ENCODE data around the gene RNF157. TPM values are rescaled to one million over a fixed set of nuclear protein-coding genes. Genes with fewer than 3 reads are reported as not detected.

Gene RNF157
- 1 to 10 TPM in 1 of 2 donors, under 1 TPM in 1; 0.79 to 1.4 TPM for total RNA-seq
- 10 to 100 TPM in 1 of 6 donors, 1 to 10 TPM in 5; 7.0 to 11.1 (median 8.7) TPM for polyA plus RNA-seq (ENCODE audit: insufficient read length in 6 of 6)
- long read RNA-seq, donor 1, full-length matches to known transcripts = 1 of 1 reads
- long read RNA-seq, donor 1, partial matches to known transcripts = 0 of 1 reads
- long read RNA-seq, donor 1, other reads (novel, unspliced or antisense) = 0 of 1 reads
- long read RNA-seq, donor 2 = 0 reads
- long read RNA-seq, donor 3, full-length matches to known transcripts = 2 of 2 reads
- long read RNA-seq, donor 3, partial matches to known transcripts = 0 of 2 reads
- long read RNA-seq, donor 3, other reads (novel, unspliced or antisense) = 0 of 2 reads
- long read RNA-seq, donor 4, partial matches to known transcripts = 1 of 2 reads
- long read RNA-seq, donor 4, other reads (novel, unspliced or antisense) = 1 of 2 reads
- long read RNA-seq, donor 5, partial matches to known transcripts = 0 of 1 reads
- long read RNA-seq, donor 5, other reads (novel, unspliced or antisense) = 0 of 1 reads
- long read RNA-seq, donor 6, full-length matches to known transcripts = 1 of 1 reads
- long read RNA-seq, donor 6, partial matches to known transcripts = 0 of 1 reads
- long read RNA-seq, donor 6, other reads (novel, unspliced or antisense) = 0 of 1 reads
- long read RNA-seq, donor 7 = 0 reads
- long read RNA-seq, donor 8, full-length matches to known transcripts = 1 of 60 reads
- long read RNA-seq, donor 8, partial matches to known transcripts = 59 of 60 reads
- long read RNA-seq, donor 8, other reads (novel, unspliced or antisense) = 0 of 60 reads
- long read RNA-seq, donor 9 = 0 reads
- long read RNA-seq, donor 10 = 0 reads
- long read RNA-seq, donor 11 = 0 reads
- long read RNA-seq, donor 12 = 0 reads

DNA sequence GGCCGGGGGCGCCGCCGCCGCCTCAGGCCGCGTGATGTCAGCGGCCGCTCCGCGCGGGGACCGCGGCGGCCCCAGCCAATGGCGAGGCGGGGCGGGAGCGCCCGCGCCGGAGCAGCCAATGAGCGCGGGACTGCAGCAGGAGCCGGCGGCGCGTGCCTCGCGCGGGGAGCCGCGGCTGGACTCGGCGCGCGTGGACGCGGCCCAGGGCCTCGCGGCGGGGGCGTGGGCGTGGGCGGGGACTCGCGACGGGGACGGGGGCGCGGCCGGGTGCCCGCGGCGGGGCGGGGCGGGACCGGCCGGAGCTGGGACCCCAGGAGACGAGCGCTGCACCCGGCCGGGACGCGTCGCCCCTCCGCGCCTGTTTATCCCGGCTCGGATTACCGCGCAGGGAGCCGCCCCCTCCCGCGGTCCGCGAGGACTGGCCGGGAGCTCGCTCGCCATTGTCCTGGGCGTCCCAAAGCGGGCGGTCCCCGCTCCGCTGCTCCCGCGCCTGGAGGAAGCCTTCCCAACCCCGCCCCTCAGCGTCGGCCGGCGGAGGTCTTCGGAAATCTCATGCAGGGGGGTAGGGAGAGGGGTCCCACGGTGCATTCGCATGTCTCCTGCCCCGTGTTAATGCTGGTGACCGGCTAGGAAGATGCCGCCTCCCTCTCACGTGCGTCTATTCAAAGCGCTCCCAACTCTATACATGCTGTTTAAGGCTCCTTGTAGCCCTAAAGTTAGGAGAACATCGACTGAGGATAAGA, at the start of gene RNF157:
RNF157 (minus strand) TSS at position 33 of the 743 bp plus-strand sequence. CDS start 253 bp downstream, outside the sequence.
- peak within 1 kb of the TSS; percentile 48 to 49 for H3K4me3 ChIP-seq
- H3K27me3 ChIP-seq = peaks cover 8 to 74% of the 10 kb centered on the region in 2 donors
- peaks cover 12 to 15% of the 10 kb centered on the region in 2 donors for H3K4me1 ChIP-seq
- no peaks in the 10 kb centered on the region for H3K9me3 ChIP-seq
- no peak within 1 kb of the TSS for H3K27ac ChIP-seq
- TF ChIP-seq, protein P1, sequence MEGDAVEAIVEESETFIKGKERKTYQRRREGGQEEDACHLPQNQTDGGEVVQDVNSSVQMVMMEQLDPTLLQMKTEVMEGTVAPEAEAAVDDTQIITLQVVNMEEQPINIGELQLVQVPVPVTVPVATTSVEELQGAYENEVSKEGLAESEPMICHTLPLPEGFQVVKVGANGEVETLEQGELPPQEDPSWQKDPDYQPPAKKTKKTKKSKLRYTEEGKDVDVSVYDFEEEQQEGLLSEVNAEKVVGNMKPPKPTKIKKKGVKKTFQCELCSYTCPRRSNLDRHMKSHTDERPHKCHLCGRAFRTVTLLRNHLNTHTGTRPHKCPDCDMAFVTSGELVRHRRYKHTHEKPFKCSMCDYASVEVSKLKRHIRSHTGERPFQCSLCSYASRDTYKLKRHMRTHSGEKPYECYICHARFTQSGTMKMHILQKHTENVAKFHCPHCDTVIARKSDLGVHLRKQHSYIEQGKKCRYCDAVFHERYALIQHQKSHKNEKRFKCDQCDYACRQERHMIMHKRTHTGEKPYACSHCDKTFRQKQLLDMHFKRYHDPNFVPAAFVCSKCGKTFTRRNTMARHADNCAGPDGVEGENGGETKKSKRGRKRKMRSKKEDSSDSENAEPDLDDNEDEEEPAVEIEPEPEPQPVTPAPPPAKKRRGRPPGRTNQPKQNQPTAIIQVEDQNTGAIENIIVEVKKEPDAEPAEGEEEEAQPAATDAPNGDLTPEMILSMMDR (IDR thresholded peaks at IDR 0.05) = no peak
- intact Hi-C loops (cut with DNase I) = no loop called here
- ATAC-seq (peak; percentile 89), DNase-seq (peak; percentile 50 to 91 (median 68))
- H3K36me3 ChIP-seq = no peaks in the 10 kb centered on the region

DNA sequence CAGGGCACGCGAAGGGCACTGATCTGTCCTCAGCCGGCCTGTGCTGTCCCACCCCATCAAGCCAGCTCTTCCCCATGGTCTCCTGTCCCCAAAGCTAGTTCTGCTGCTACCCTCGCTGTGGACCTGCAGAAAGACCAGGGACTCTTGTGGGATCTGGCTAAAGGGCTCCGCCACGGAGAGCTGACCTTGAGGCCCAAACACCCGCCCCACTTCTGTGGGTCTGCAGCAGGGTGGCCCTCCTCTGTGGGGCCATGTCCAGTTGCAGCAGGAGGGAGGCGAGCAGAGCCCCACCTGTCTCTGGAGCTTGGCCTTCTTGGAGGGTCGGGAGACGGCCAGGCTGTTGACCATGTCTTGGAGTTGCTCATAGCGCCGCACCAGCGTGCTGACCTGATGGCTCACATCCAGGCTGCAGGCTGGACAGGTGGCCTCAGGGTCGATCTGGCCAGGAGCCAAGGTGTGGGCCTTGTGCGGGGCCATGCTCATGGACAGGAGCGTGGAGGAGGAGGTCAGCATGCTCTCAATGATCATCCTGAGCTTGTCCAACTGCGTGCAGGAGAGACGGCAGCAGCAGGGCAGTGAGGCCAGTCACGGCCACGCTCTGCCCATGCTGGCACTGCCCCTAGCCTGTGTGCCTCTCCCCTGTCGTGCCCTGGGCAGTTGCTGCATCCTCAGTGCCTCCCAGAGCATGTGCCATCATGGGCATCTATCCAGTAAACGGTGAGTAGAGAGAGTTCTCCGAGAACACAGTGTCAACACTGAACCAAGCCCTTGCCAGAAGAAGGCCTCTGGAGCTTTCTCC, 41.5 kb upstream of the RNF157 start:
- Histone ChIP-seq H3K27ac (no peak overlapping the region), H3K27me3 (no peaks in the 10 kb centered on the region), H3K9me3 (no peaks in the 10 kb centered on the region), H3K36me3 (no peaks in the 10 kb centered on the region), H3K4me1 (peaks cover 0 to 7% of the 10 kb centered on the region in 2 donors), H3K4me3 (no peak overlapping the region)
- intact Hi-C loops (cut with DNase I) = loop anchor here in 1 of 2 donors (5.0 kb wide), 1 partner anchor 159 kb away; no protein-coding TSS in a partner anchor
- no peak for DNase-seq
- TF ChIP-seq, protein P1 (IDR thresholded peaks at IDR 0.05) = no peak
- ATAC-seq = no peak

DNA sequence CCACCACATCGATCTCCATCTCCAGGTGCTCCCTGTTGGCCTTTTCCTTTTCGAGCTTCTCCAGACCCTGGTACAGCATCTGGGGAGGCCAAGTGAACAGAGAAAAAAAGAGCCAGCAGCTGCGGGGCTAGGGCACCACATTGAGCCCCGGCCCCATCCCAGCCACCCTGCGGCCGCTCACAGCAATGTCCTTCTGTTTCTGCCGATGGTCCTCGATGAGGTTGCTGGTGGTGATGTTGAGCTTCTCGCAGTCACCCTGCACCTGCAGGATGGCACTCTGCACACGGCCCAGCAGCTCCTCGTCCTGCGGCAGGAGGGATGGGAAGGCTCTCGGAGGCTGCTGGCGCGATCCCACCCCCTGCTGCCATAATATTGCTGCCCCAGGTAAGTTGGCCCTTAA, 40.4 kb upstream of the RNF157 start:
- intact Hi-C loops (cut with DNase I) = loop anchor here in 1 of 2 donors (5.0 kb wide), 1 partner anchor 158 kb away; no protein-coding TSS in a partner anchor
- H3K4me3 ChIP-seq = no peak overlapping the region
- DNase-seq (no peak), ATAC-seq (no peak)
- H3K9me3 ChIP-seq = no peaks in the 10 kb centered on the region
- peaks cover 0 to 7% of the 10 kb centered on the region in 2 donors for H3K4me1 ChIP-seq
- TF ChIP-seq, protein P1 (IDR thresholded peaks at IDR 0.05) = no peak
- H3K36me3 ChIP-seq = no peaks in the 10 kb centered on the region
- H3K27ac ChIP-seq = no peak overlapping the region
- no peaks in the 10 kb centered on the region for H3K27me3 ChIP-seq

DNA sequence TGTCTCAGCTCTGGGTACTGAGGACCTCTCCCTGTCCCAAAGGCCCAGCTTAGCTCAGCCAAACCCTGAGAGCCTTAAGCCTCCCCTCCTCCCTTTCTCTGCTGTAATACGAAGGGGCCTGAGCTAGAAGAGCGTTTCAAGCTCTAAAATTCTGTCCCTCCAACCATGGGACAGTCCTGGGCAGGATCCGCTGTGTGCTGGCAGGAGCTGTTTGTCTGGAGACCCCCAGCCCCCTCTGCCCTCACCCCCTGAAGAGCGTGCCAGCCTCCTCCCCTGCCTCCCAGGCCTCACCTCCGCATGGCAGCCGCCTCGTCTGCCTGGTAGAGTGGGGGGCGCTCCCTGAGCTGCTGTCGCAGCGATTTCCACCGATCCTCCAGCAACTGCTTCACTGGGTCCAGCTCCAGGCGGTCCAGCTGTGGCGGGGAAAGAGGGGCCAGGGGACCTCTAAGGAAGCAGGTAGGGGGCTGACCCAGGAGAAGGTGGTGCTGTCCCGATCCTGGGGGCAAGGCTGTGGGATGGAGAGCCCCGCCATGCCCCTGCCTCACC, 39.5 kb upstream of the RNF157 start:
- H3K4me1 ChIP-seq = peaks cover 0 to 9% of the 10 kb centered on the region in 2 donors
- intact Hi-C loops (cut with DNase I) = loop anchor here in 1 of 2 donors (5.0 kb wide), 1 partner anchor 158 kb away; no protein-coding TSS in a partner anchor
- DNase-seq (no peak), ATAC-seq (no peak)
- TF ChIP-seq, protein P1 (IDR thresholded peaks at IDR 0.05) = peak in 1 of 2 donors; percentile 42
- no peaks in the 10 kb centered on the region for H3K27me3 ChIP-seq
- H3K27ac ChIP-seq = no peak overlapping the region
- no peak overlapping the region for H3K4me3 ChIP-seq
- no peaks in the 10 kb centered on the region for H3K9me3 ChIP-seq
- H3K36me3 ChIP-seq = no peaks in the 10 kb centered on the region
